Prostate gland (tissue), 2 donors: Measurements from ENCODE around the gene C1QTNF12.

ENCODE experiments used
- CTCF ChIP-seq, 4 experiments: fragments of 200-600 bp in 2 of 4; fragments of 450-650 bp in 2 of 4; sonication (generic) in 2 of 4; IDR thresholded peaks; 1 replicate in 3 of 4; 2 replicates in 1 of 4; pipeline ENCODE4 v1.5.1; 2016 to 2019; ENCODE audit warnings: antibody characterized with exemption in 4 of 4, mild to moderate bottlenecking in 2 of 4, moderate library complexity in 2 of 4
- POLR2AphosphoS5 ChIP-seq: sonication (generic); formaldehyde crosslinking; IDR thresholded peaks from one replicate; pipeline ENCODE4 v1.6.1; 2017; ENCODE audit warnings: antibody characterized with exemption

- TF ChIP-seq CTCF (IDR thresholded peaks at IDR 0.05): no peak
- no peak for TF ChIP-seq POLR2AphosphoS5
Measured at GRCh38 chr1:1268284-1268682, 21.8 kb upstream of the C1QTNF12 start.
